H1 (cell line): ENCODE data around the gene MMP17. TPM values are rescaled to one million over a fixed set of nuclear protein-coding genes. Genes with fewer than 3 reads are reported as not detected.

Source experiments
- CHD7 ChIP-seq: fragments of 300-600 bp; sonication (generic); IDR thresholded peaks from 2 replicates; pipeline ENCODE4 v1.7.1; 2012; ENCODE audit warnings: low read length, moderate library complexity, mild to moderate bottlenecking, inconsistent platforms; ENCODE audit not compliant: insufficient replicate concordance
- NANOG ChIP-seq: IDR thresholded peaks from 2 replicates; pipeline ENCODE4 v1.6.1; 2011; ENCODE audit warnings: low read length, low read depth, mild to moderate bottlenecking, inconsistent platforms; ENCODE audit not compliant: insufficient read depth, poor library complexity, severe bottlenecking
- polyA plus RNA-seq, 7 experiments: library from polyadenylated mRNA; depleted of rRNA in 3 of 7; stranded (reverse) in 5 of 7; unstranded in 2 of 7; fragments of >200 nt in 5 of 7; fragments of 200-250 nt in 2 of 7; gene quantifications; 1 replicate in 5 of 7; 2 replicates in 1 of 7; 4 replicates in 1 of 7; pipeline versions ENCODE4 v1.2.1 to v1.2.3, GENCODE V29; 2011 to 2013; ENCODE audit warnings: missing spikeins in 2 of 7, mixed read lengths in 2 of 7
- total RNA-seq: library from RNA; stranded (reverse); fragmentation: NEBNext Ultra II Directional; extraction: Animal tissue kit (Norgen Biotek cat#: 25700); gene quantifications from 2 replicates; pipeline ENCODE4 v1.2.1, GENCODE V29; 2021

MMP17 gene
- total and polyA plus RNA-seq, 2 of the 8 experiments (the other 6 are each of a cell fraction or from before 2014, with no cell fraction given) = 41.3 to 53.8 TPM

- TF ChIP-seq CHD7 (no peak), NANOG (no peak)
Observed at GRCh38 chr12:131816495-131816894, 11.7 kb upstream of the MMP17 start (continued).
